Karpas-422 (cell line): ENCODE data around the gene PPFIA1. TPM values are rescaled to one million over a fixed set of nuclear protein-coding genes. Genes with fewer than 3 reads are reported as not detected.

Source experiments
- DNase-seq: peaks from one replicate; pipeline ENCODE4 v3.0.0-alpha.2; 2015
- H2AFZ ChIP-seq: fragments of 200-600 bp; sonication (generic); 2 replicates; pipeline ENCODE4 v1.6.1; 2014; ENCODE audit warnings: antibody characterized with exemption, low read length, mixed read lengths
- H3K27ac ChIP-seq: fragments of 200-600 bp; sonication (generic); 2 replicates; pipeline ENCODE4 v1.5.1; 2014; ENCODE audit warnings: mild to moderate bottlenecking, low read length, moderate library complexity
- H3K27me3 ChIP-seq: fragments of 200-600 bp; sonication (generic); 2 replicates; pipeline ENCODE4 v1.6.1; 2014; ENCODE audit warnings: low read length, mixed read lengths
- H3K36me3 ChIP-seq: fragments of 200-600 bp; sonication (generic); 2 replicates; pipeline ENCODE4 v1.6.1; 2014; ENCODE audit warnings: low read length, mixed read lengths; ENCODE audit not compliant: insufficient read depth
- H3K4me1 ChIP-seq: fragments of 200-600 bp; sonication (generic); 2 replicates; pipeline ENCODE4 v1.6.1; 2014; ENCODE audit warnings: mild to moderate bottlenecking, low read length, mixed read lengths
- H3K4me2 ChIP-seq: fragments of 200-600 bp; sonication (generic); 2 replicates; pipeline ENCODE4 v1.6.1; 2014; ENCODE audit warnings: low read length, low read depth, mild to moderate bottlenecking; ENCODE audit not compliant: poor library complexity, severe bottlenecking
- H3K4me3 ChIP-seq: fragments of 200-600 bp; sonication (generic); 2 replicates; pipeline ENCODE4 v1.5.1; 2014; ENCODE audit warnings: mild to moderate bottlenecking, antibody characterized with exemption, low read length, mixed read lengths
- H3K79me2 ChIP-seq: fragments of 200-600 bp; sonication (generic); 2 replicates; pipeline ENCODE4 v1.6.1; 2014; ENCODE audit warnings: mild to moderate bottlenecking, low read length, mixed read lengths
- H3K9ac ChIP-seq: fragments of 200-600 bp; sonication (generic); 2 replicates; pipeline ENCODE4 v1.6.0; 2014; ENCODE audit warnings: low read length
- H3K9me2 ChIP-seq: fragments of 200-600 bp; sonication (generic), shearing (Covaris generic); replicated peaks from 2 replicates; pipeline ENCODE4 v1.6.0; 2014; ENCODE audit warnings: mild to moderate bottlenecking, low read length, moderate library complexity; ENCODE audit not compliant: insufficient read depth
- H3K9me3 ChIP-seq: fragments of 300-700, 200-600 bp; sonication (generic); 2 replicates; pipeline ENCODE4 v1.6.1; 2014; ENCODE audit warnings: low read length, mixed read lengths
- H4K20me1 ChIP-seq: fragments of 200-600 bp; sonication (generic); 2 replicates; pipeline ENCODE4 v1.6.1; 2014; ENCODE audit warnings: mild to moderate bottlenecking, antibody characterized with exemption, low read length, low read depth; ENCODE audit not compliant: insufficient read depth
- total RNA-seq: library from RNA; depleted of rRNA; stranded (reverse); fragments of >200 nt; shearing (Covaris generic); gene quantifications from 2 replicates; pipeline ENCODE4 v1.2.3, GENCODE V29; 2014; ENCODE audit warnings: low replicate concordance

The PPFIA1 gene
- total RNA-seq, 1 experiment from 2014 or later = 24.6 TPM

DNA sequence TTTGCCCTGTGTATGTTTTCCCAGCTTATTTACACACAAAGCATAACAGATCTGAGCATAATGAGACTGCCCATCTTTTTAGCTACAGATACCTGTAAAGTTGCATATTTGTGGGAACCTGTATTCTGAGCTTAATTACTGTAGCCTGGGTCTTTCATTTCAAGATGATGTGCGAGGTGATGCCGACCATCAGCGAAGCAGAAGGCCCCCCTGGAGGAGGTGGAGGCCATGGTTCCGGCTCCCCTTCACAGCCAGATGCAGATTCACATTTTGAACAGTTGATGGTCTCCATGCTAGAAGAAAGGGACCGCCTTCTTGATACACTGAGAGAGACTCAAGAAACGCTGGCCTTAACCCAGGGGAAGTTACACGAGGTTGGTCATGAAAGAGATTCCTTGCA lies 1.5 kb downstream of the PPFIA1 start:
- H3K9me3 ChIP-seq = no peaks in the 10 kb centered on the region
- no peak overlapping the region for H2AFZ ChIP-seq
- DNase-seq = no peak
- peaks cover 28% of the 10 kb centered on the region for H3K4me1 ChIP-seq
- 0 out of 2 replicates have a peak, but pooled peaks cover 5% of the 10 kb centered on the region for H4K20me1 ChIP-seq
- H3K27ac ChIP-seq = no peak overlapping the region
- H3K4me3 ChIP-seq = peak overlapping the region; percentile 78; the same call in 1 of the 2 replicates
- no peaks in the 10 kb centered on the region for H3K27me3 ChIP-seq
- H3K9me2 ChIP-seq = no peaks in the 10 kb centered on the region
- peaks cover 61% of the 10 kb centered on the region for H3K79me2 ChIP-seq
- H3K36me3 ChIP-seq = peaks cover 24% of the 10 kb centered on the region
- H3K9ac ChIP-seq = peak overlapping the region; percentile 92
- peak overlapping the region; percentile 96 for H3K4me2 ChIP-seq

DNA sequence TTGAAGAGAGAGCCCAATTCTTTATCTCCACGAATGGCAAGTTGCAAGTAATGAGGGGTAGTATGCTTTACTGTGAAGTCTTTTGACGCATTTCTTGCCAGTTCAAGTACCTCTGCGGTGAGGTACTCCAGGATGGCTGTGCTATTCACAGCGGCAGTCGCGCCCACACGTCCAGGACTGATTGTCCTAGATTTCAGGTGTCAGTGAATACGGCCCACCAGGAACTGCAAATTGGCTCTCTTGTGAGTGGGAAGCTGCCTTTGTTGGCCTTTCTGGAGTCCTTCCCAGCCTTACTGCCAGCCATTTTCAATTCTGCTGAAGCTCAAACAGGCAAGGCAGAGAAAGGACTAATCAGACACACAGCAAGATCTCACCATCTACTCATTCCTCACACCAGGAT lies 8.5 kb downstream of the PPFIA1 start:
- Histone ChIP-seq H3K79me2 (peaks cover 87% of the 10 kb centered on the region), H3K27me3 (no peaks in the 10 kb centered on the region), H4K20me1 (peaks cover 7% of the 10 kb centered on the region; the same call in 1 of the 2 replicates), H3K9me3 (no peaks in the 10 kb centered on the region), H3K36me3 (peaks cover 31% of the 10 kb centered on the region), H3K9ac (no peak overlapping the region), H3K4me3 (no peak overlapping the region), H3K4me2 (no peak overlapping the region), H3K27ac (no peak overlapping the region), H2AFZ (no peak overlapping the region), H3K9me2 (no peaks in the 10 kb centered on the region), H3K4me1 (no peaks in the 10 kb centered on the region)
- no peak for DNase-seq

DNA sequence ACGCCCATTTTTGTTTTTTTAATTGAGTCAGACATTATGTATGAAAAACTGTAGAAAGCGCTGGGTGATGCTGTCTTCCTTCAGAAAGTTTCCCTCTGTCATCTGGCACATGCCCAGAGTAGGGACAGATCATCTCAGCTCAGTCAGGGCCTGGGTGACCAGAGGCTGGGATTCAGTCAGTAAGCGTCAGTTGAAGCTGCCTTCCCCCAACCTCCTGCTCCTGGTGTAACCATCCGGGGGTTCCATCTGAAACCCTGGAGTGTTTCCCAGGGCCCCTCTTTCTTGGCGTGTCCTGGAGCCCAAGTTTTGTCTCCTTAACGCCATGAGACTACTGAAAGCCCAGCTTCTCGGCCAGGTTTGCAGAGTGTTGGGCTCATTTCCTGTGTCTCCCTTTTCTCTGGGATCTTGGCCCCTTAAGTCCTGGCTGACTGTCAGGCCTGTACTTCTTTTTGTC lies 10.7 kb downstream of the PPFIA1 start:
- H3K4me3 ChIP-seq = no peak overlapping the region
- H3K9ac ChIP-seq = no peak overlapping the region
- no peak overlapping the region for H3K4me2 ChIP-seq
- H3K27ac ChIP-seq = no peak overlapping the region
- no peak for DNase-seq
- no peaks in the 10 kb centered on the region for H3K9me3 ChIP-seq
- peaks cover 25% of the 10 kb centered on the region; the same call in 1 of the 2 replicates for H3K36me3 ChIP-seq
- H4K20me1 ChIP-seq = peaks cover 7% of the 10 kb centered on the region; the same call in 1 of the 2 replicates
- peaks cover 79% of the 10 kb centered on the region for H3K79me2 ChIP-seq
- no peak overlapping the region for H2AFZ ChIP-seq
- no peaks in the 10 kb centered on the region for H3K4me1 ChIP-seq
- H3K27me3 ChIP-seq = no peaks in the 10 kb centered on the region
- H3K9me2 ChIP-seq = no peaks in the 10 kb centered on the region

DNA sequence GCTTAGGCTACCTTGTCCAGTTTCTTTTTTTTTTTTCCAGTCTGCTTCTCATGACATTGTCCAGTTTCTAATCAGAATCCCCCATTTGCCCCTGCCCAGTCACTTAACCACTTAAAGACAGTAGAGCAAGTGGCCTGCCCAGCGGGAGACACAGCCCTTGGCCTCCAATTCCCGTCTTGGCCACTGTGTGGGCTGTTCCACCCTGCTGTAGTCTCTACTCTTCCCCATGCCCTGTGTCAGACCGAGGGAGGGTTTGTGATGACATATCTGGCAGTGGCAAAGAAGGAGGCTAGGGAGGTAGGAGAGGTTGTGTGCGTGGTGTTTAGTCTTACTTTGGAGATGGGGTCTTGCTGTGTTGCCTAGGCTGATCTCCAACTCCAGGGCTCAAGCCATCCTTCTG lies 11.5 kb downstream of the PPFIA1 start:
- H4K20me1 ChIP-seq = peaks cover 7% of the 10 kb centered on the region; the same call in 1 of the 2 replicates
- no peak overlapping the region for H3K27ac ChIP-seq
- peaks cover 20% of the 10 kb centered on the region for H3K36me3 ChIP-seq
- DNase-seq = no peak
- H3K9me3 ChIP-seq = no peaks in the 10 kb centered on the region
- H3K9ac ChIP-seq = no peak overlapping the region
- peaks cover 77% of the 10 kb centered on the region for H3K79me2 ChIP-seq
- no peak overlapping the region for H2AFZ ChIP-seq
- H3K9me2 ChIP-seq = no peaks in the 10 kb centered on the region
- no peaks in the 10 kb centered on the region for H3K27me3 ChIP-seq
- no peaks in the 10 kb centered on the region for H3K4me1 ChIP-seq
- no peak overlapping the region for H3K4me2 ChIP-seq
- H3K4me3 ChIP-seq = no peak overlapping the region

DNA sequence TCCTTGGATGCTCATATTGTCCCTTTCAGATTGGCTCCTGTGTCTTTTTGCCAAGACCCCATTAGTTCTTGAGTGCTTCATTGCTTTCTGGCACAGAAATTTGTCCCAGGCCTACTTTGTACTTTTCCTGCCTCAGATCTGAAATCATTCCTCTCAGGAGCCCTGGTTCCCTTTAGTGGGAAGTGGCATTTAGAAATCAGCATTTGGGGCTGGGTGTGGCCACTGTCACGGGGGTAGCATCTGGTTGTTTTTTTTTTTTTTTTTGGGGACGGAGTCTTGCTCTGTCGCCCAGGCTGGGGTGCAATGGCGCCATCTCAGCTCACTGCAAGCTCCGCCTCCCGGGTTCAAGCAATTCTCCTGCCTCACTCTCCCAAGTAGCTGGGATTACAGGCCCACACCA lies 18.2 kb downstream of the PPFIA1 start:
- Histone ChIP-seq H3K9ac (no peak overlapping the region), H2AFZ (no peak overlapping the region), H3K9me3 (no peaks in the 10 kb centered on the region), H3K4me1 (no peaks in the 10 kb centered on the region), H4K20me1 (no peaks in the 10 kb centered on the region), H3K79me2 (peaks cover 84% of the 10 kb centered on the region), H3K9me2 (no peaks in the 10 kb centered on the region), H3K27me3 (no peaks in the 10 kb centered on the region), H3K4me3 (no peak overlapping the region), H3K27ac (no peak overlapping the region), H3K4me2 (no peak overlapping the region), H3K36me3 (peaks cover 30% of the 10 kb centered on the region)
- DNase-seq = no peak

DNA sequence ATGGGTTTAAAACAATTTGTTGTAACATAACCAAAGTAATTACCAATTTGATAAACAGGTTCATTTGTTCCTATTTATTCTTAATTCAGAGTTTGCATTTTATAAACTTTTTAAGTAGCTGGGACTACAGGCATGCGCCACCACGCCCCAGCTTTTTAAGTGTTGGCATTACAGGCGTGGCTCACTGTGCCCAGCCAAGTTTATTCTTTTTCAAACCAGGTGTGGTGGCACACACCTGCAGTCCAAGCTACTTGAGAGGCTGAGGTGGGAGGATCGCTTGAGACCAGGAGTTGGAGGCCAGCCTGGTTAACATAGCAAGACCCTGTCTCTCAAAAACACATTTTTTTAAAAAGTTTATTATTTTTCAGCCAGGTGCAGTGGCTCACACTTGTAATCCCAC lies 19.1 kb downstream of the PPFIA1 start:
- Histone ChIP-seq H3K4me2 (no peak overlapping the region), H2AFZ (no peak overlapping the region), H3K27me3 (no peaks in the 10 kb centered on the region), H3K9me2 (no peaks in the 10 kb centered on the region), H3K9ac (no peak overlapping the region), H3K9me3 (no peaks in the 10 kb centered on the region), H3K27ac (no peak overlapping the region), H3K4me3 (no peak overlapping the region), H3K4me1 (no peaks in the 10 kb centered on the region), H3K79me2 (peaks cover 81% of the 10 kb centered on the region), H4K20me1 (no peaks in the 10 kb centered on the region), H3K36me3 (peaks cover 29% of the 10 kb centered on the region)
- no peak for DNase-seq

DNA sequence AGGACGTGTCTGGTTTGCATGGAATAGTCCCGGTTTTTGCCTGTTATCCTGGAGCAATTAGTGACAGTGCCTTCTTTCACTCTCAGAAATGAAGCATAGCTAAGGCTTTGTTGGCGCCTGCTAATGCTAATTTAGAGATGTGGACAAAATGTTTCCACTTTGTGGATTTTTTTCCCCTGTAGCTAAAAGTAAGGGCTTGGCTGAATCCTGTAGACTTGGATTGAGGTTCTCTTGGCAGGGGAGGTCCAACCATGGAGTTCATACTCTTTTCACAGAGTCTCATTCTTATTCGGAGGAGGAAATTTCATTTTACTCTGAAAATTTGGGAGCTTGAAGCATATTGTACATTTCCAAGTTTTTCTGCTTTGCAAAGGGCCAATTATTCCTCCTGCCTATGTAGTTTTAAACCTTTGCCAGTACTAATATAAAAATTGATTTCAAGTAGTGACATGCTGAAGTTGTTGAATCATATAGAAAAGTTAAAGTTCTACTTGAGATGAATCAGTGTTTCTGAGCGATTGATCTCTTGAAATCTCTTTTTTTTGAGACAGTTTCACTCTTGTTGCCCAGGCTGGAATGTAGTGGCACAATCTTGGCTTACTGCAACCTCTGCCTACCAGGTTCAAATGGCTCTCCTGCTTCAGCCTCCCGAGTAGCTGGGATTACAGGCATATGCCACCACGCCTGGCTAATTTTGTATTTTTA lies 20.0 kb downstream of the PPFIA1 start:
- Histone ChIP-seq H3K36me3 (peaks cover 28% of the 10 kb centered on the region), H3K4me3 (no peak overlapping the region), H3K9ac (no peak overlapping the region), H2AFZ (no peak overlapping the region), H3K9me2 (no peaks in the 10 kb centered on the region), H3K27ac (no peak overlapping the region), H3K79me2 (peaks cover 80% of the 10 kb centered on the region), H3K4me2 (no peak overlapping the region), H3K9me3 (no peaks in the 10 kb centered on the region), H4K20me1 (no peaks in the 10 kb centered on the region), H3K27me3 (no peaks in the 10 kb centered on the region), H3K4me1 (no peaks in the 10 kb centered on the region)
- no peak for DNase-seq

DNA sequence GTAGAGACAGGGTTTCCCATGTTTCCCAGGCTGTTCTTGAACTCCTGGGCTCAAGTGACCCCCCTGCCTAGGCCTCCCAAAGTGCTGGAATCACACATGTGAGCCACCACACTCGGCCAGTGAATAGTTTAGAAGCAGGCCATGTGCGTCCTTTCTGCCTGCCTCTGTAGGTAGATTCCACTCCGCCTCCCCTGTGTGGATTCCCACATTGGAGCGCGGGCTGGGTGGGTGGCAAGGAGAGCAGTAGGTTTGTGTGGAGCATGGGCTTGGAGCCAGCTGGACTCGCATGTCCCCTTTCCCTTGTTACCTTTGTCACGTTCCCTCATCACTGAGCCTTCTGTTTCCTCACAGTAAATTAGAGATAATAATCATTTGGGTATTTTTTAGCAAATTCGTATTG lies 21.7 kb downstream of the PPFIA1 start:
- peaks cover 72% of the 10 kb centered on the region for H3K79me2 ChIP-seq
- H4K20me1 ChIP-seq = no peaks in the 10 kb centered on the region; the same call in 1 of the 2 replicates
- H3K9me2 ChIP-seq = no peaks in the 10 kb centered on the region
- H3K9ac ChIP-seq = no peak overlapping the region
- no peaks in the 10 kb centered on the region for H3K9me3 ChIP-seq
- no peak overlapping the region for H3K27ac ChIP-seq
- no peaks in the 10 kb centered on the region for H3K27me3 ChIP-seq
- H3K4me2 ChIP-seq = no peak overlapping the region
- H3K4me3 ChIP-seq = no peak overlapping the region
- no peaks in the 10 kb centered on the region for H3K4me1 ChIP-seq
- no peak overlapping the region for H2AFZ ChIP-seq
- peaks cover 28% of the 10 kb centered on the region for H3K36me3 ChIP-seq
- no peak for DNase-seq
